Smooth muscle cell (in vitro differentiated cells): ENCODE measurements around the gene FLT3. TPM values are rescaled to one million over a fixed set of nuclear protein-coding genes. Genes with fewer than 3 reads are reported as not detected.

Experiments
- DNase-seq: peaks from one replicate; lab custom pipeline; 2025; ENCODE audit not compliant: unreplicated experiment; lab: John Stamatoyannopoulos, UW
- H2AFZ ChIP-seq: fragments of 200-600 bp; sonication (generic); 2 replicates; pipeline ENCODE4 v1.6.0; 2016; ENCODE audit warnings: antibody characterized with exemption, low read depth, mild to moderate bottlenecking
- H3F3A ChIP-seq: fragments of 200-600 bp; sonication (generic); 2 replicates; pipeline ENCODE4 v1.6.0; 2017; ENCODE audit warnings: antibody characterized with exemption, low read depth
- H3K27ac ChIP-seq: fragments of 200-600 bp; sonication (generic); 2 replicates; pipeline ENCODE4 v1.5.1; 2016; ENCODE audit warnings: low read depth, mild to moderate bottlenecking
- H3K27me3 ChIP-seq: fragments of 200-600 bp; sonication (generic); 2 replicates; pipeline ENCODE4 v1.6.1; 2016; ENCODE audit warnings: low read depth, mild to moderate bottlenecking
- H3K36me3 ChIP-seq: fragments of 200-600 bp; sonication (generic); 2 replicates; pipeline ENCODE4 v1.5.1; 2016; ENCODE audit warnings: low read depth
- H3K4me1 ChIP-seq: fragments of 200-600 bp; sonication (generic); 2 replicates; pipeline ENCODE4 v1.5.1; 2016; ENCODE audit warnings: low read depth
- H3K4me2 ChIP-seq: fragments of 200-600 bp; sonication (generic); 2 replicates; pipeline ENCODE4 v1.6.0; 2016; ENCODE audit warnings: mild to moderate bottlenecking
- H3K4me3 ChIP-seq: fragments of 200-600 bp; sonication (generic); 2 replicates; pipeline ENCODE4 v1.5.1; 2016; ENCODE audit warnings: mild to moderate bottlenecking
- H3K79me2 ChIP-seq: fragments of 200-600 bp; sonication (generic); 2 replicates; pipeline ENCODE4 v1.6.0; 2016; ENCODE audit warnings: low read depth, mild to moderate bottlenecking
- H3K9ac ChIP-seq: fragments of 200-600 bp; sonication (generic); 2 replicates; pipeline ENCODE4 v1.6.0; 2016; ENCODE audit warnings: low read depth
- H3K9me3 ChIP-seq: fragments of 200-600 bp; sonication (generic); replicated peaks from 2 replicates; pipeline ENCODE4 v1.5.1; 2016; ENCODE audit warnings: low read depth
- H4K20me1 ChIP-seq: fragments of 200-600 bp; sonication (generic); 2 replicates; pipeline ENCODE4 v1.6.0; 2016; ENCODE audit warnings: low read depth
- CTCF ChIP-seq: fragments of 200-600 bp; sonication (generic); IDR thresholded peaks from 2 replicates; pipeline ENCODE4 v1.5.1; 2017; ENCODE audit warnings: borderline replicate concordance, mild to moderate bottlenecking, antibody characterized with exemption; ENCODE audit not compliant: insufficient read depth, poor library complexity, severe bottlenecking
- WGBS: methylation state at CpG from one replicate; pipeline ENCODE4 v1.1.7; 2016; ENCODE audit warnings: low lambda C conversion rate; 5-methylcytosine and 5-hydroxymethylcytosine counted together
- polyA plus RNA-seq: library from polyadenylated mRNA; unstranded; fragments of >200 nt; fragmentation: Nextera tagmentation; extraction: Ambion mirVana; gene quantifications from 2 replicates; pipeline ENCODE4 v1.2.1, GENCODE V29; 2016
- total RNA-seq: library from RNA; depleted of rRNA; stranded (reverse); fragments of >200 nt; gene quantifications from 2 replicates; pipeline ENCODE4 v1.2.3, GENCODE V29; 2014

FLT3 gene
- total and polyA plus RNA-seq, 2 experiments from 2014 or later, result not detected

GRCh38 chr13:27962982-27963381 lies 137.4 kb downstream of the FLT3 start:
- Histone ChIP-seq H3K4me2 (no peak overlapping the region), H4K20me1 (no peaks in the 10 kb centered on the region), H3K36me3 (no peaks in the 10 kb centered on the region), H3K4me1 (peaks cover 23% of the 10 kb centered on the region), H3K9ac (no peak overlapping the region), H2AFZ (no peak overlapping the region), H3K4me3 (no peak overlapping the region), H3K9me3 (no peaks in the 10 kb centered on the region), H3K27me3 (peaks cover 98% of the 10 kb centered on the region), H3K27ac (no peak overlapping the region), H3K79me2 (no peaks in the 10 kb centered on the region), H3F3A (no peaks in the 10 kb centered on the region)
- TF ChIP-seq CTCF, result no peak
- DNase-seq, result no peak
- 74% methylated on average over 9 of the region's 9 CpGs for WGBS

- WGBS, result 46% methylated on average over 6 of the region's 6 CpGs
Observed at GRCh38 chr13:27962128-27962841, 138.1 kb downstream of the FLT3 start.

GRCh38 chr13:27961227-27962085 lies 138.9 kb downstream of the FLT3 start:
- Histone ChIP-seq H3K27me3 (peaks cover 98% of the 10 kb centered on the region), H2AFZ (peak overlapping the region; percentile 38)

More at GRCh38 chr13:27962128-27962841, 138.1 kb downstream of the FLT3 start:
- Histone ChIP-seq H3K27me3 (peaks cover 98% of the 10 kb centered on the region), H2AFZ (no peak overlapping the region), H3K36me3 (no peaks in the 10 kb centered on the region), H3K27ac (no peak overlapping the region), H3K9me3 (no peaks in the 10 kb centered on the region), H3K4me3 (no peak overlapping the region), H3K4me1 (peaks cover 23% of the 10 kb centered on the region), H4K20me1 (no peaks in the 10 kb centered on the region), H3K4me2 (no peak overlapping the region), H3F3A (no peaks in the 10 kb centered on the region), H3K79me2 (no peaks in the 10 kb centered on the region), H3K9ac (no peak overlapping the region)
- no peak for TF ChIP-seq CTCF
- no peak for DNase-seq

More at GRCh38 chr13:27961227-27962085, 138.9 kb downstream of the FLT3 start:
- Histone ChIP-seq H4K20me1 (no peaks in the 10 kb centered on the region), H3K79me2 (no peaks in the 10 kb centered on the region), H3K4me2 (peak overlapping the region; percentile 82), H3K4me1 (peaks cover 16% of the 10 kb centered on the region), H3K4me3 (peak overlapping the region; percentile 45), H3K9ac (no peak overlapping the region), H3K27ac (no peak overlapping the region), H3K9me3 (no peaks in the 10 kb centered on the region), H3K36me3 (no peaks in the 10 kb centered on the region), H3F3A (no peaks in the 10 kb centered on the region)
- DNase-seq, result no peak
- WGBS, result 13% methylated on average over 25 of the region's 25 CpGs
- TF ChIP-seq CTCF, result no peak
